DOHH2 (cell line): Measurements from ENCODE around the gene ANK3.

Experiments
- EZH2phosphoT487 ChIP-seq: fragments of 200-600 bp; sonication (generic); IDR thresholded peaks from 2 replicates; pipeline ENCODE4 v1.6.1; 2017; ENCODE audit warnings: borderline replicate concordance, mild to moderate bottlenecking, antibody characterized with exemption, low read length, moderate library complexity, mixed read lengths
- TF ChIP-seq, protein P1 (sequence below): fragments of 200-600 bp; sonication (generic); IDR thresholded peaks from one replicate; pipeline ENCODE4 v1.5.1; 2014; ENCODE audit warnings: antibody characterized with exemption, mild to moderate bottlenecking, low read depth, low read length; ENCODE audit not compliant: poor library complexity, severe bottlenecking

DNA sequence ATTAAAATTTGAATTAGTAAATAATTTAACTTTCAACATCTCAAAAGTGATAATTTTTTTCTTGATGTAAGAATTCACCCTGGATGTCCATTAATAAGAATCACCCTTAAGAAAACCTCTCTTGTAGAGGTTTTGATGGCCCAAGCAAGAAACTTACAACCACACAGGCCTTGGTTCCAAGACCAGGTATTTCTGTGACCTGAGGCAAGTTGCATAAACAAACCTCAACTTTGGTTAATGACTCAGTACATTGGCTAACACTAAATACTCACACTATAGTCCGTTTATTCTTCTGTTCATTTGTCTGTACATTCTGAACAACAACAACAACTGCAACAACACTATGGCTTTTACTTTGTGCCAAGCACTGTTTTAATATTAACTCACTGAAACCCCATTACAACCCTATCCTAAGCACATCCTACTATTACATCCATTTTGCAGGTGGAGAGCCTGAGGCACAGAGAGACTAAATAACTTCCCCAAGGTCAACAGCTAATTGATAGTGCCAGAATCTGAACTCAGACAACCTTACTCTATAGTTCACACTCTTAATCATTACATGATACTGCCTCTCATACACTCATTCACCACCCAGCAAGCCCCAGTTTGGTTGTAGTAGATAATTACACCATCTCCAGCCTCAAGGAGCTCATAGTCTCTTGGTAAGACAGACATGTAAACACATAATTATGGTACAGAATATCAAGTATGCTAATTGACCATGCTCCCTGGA lies 6.6 kb downstream of the ANK3 start:
- TF ChIP-seq, protein P1, sequence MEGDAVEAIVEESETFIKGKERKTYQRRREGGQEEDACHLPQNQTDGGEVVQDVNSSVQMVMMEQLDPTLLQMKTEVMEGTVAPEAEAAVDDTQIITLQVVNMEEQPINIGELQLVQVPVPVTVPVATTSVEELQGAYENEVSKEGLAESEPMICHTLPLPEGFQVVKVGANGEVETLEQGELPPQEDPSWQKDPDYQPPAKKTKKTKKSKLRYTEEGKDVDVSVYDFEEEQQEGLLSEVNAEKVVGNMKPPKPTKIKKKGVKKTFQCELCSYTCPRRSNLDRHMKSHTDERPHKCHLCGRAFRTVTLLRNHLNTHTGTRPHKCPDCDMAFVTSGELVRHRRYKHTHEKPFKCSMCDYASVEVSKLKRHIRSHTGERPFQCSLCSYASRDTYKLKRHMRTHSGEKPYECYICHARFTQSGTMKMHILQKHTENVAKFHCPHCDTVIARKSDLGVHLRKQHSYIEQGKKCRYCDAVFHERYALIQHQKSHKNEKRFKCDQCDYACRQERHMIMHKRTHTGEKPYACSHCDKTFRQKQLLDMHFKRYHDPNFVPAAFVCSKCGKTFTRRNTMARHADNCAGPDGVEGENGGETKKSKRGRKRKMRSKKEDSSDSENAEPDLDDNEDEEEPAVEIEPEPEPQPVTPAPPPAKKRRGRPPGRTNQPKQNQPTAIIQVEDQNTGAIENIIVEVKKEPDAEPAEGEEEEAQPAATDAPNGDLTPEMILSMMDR, result no peak
- no peak for TF ChIP-seq EZH2phosphoT487
